Adrenal gland (tissue), 19 donors: Measurements from ENCODE around the gene ZNF763. TPM values are rescaled to one million over a fixed set of nuclear protein-coding genes. Genes with fewer than 3 reads are reported as not detected.
"Not testable (repeated sequence)": the region's sequence is repeated elsewhere in the genome, so short reads cannot be mapped to it uniquely, and the experiment has no call there.

ENCODE experiments used
- DNase-seq, 7 donors: peaks; one replicate each; pipeline ENCODE4 v3.0.0-alpha.2; 2019 to 2020
- H3K27ac ChIP-seq, 5 donors: fragments of 200-600 bp; sonication (generic) in 4 of 5; 1 replicate in 3 of 5; 2 replicates in 2 of 5; pipeline versions ENCODE4 v1.5.1 to v1.8.0; 2016 to 2020; ENCODE audit warnings: mild to moderate bottlenecking in 1 of 5
- H3K27me3 ChIP-seq: fragments of 200-600 bp; 2 replicates; pipeline ENCODE4 v1.8.0; 2021
- H3K36me3 ChIP-seq, 2 donors: fragments of 200-600 bp; replicated peaks in 1 of 2; 1 replicate in 1 of 2; 2 replicates in 1 of 2; pipeline versions ENCODE4 v1.5.1 to v1.8.0; 2018 to 2022
- H3K4me1 ChIP-seq, 2 donors: fragments of 200-600 bp; replicated peaks in 1 of 2; 1 replicate in 1 of 2; 2 replicates in 1 of 2; pipeline versions ENCODE4 v1.5.1 to v1.8.0; 2018 to 2021
- H3K4me3 ChIP-seq, 4 donors: fragments of 200-600 bp; sonication (generic) in 3 of 4; one replicate each; pipeline ENCODE4 v1.5.1; 2016 to 2018
- H3K9me3 ChIP-seq, 3 donors: fragments of 200-600 bp; sonication (generic) in 1 of 3; replicated peaks in 1 of 3; 1 replicate in 2 of 3; 2 replicates in 1 of 3; pipeline versions ENCODE4 v1.5.1 to v1.8.0; 2016 to 2021
- POLR2A ChIP-seq, 2 donors: fragments of 450-650 bp; IDR thresholded peaks; one replicate each; pipeline ENCODE4 v1.6.1; 2017; ENCODE audit warnings: antibody characterized with exemption in 2 of 2, mild to moderate bottlenecking in 2 of 2, moderate library complexity in 1 of 2
- WGBS, 4 donors: extraction: QIAGEN DNeasy Blood & Tissue Kit in 2 of 4; methylation state at CpG; one replicate each; pipeline versions ENCODE4 v1.1.5 to v1.1.7; 2013 to 2017; 5-methylcytosine and 5-hydroxymethylcytosine counted together
- intact Hi-C, 2 donors: fragments of 100-400 bp; cut with DNase I; formaldehyde crosslinking; loops; one replicate each; pipeline versions ENCODE4 v1.14.1 to v1.15.0; 2022 to 2023
- long read RNA-seq, 10 donors: library from polyadenylated mRNA in 3 of 10; unstranded in 2 of 10; stranded (forward) in 1 of 10; transcript quantifications; one replicate each; pipeline ENCODE4 v2.0.0 and lab custom pipeline, GENCODE V29; 2021 to 2026
- polyA plus RNA-seq, 3 donors: library from polyadenylated mRNA; stranded (reverse); fragments of 200-250 nt in 2 of 3; fragments of 350-450 nt in 1 of 3; fragmentation: Illumina TruSeq in 1 of 3; extraction: RNeasy Lipid Tissue Mini Kit (QIAGEN cat#74804) in 1 of 3; gene quantifications; one replicate each; pipeline ENCODE4 v1.2.3, GENCODE V29; 2013 to 2014
- total RNA-seq, 9 donors: library from RNA; depleted of rRNA in 4 of 9; stranded (reverse); fragments of >200 nt in 4 of 9; fragments of 120-200 nt in 1 of 9; fragmentation: NEBNext Ultra II Directional in 1 of 9; extraction: Animal tissue kit (Norgen Biotek cat#: 25700) in 1 of 9; gene quantifications; one replicate each; pipeline versions ENCODE4 v1.1.0 to v1.2.4, GENCODE V29; 2013 to 2023
- TF ChIP-seq, protein P1 (sequence below), 6 experiments: fragments of 450-650 bp in 4 of 6; fragments of 200-600 bp in 2 of 6; sonication (generic) in 1 of 6; IDR thresholded peaks; 1 replicate in 5 of 6; 2 replicates in 1 of 6; pipeline versions ENCODE4 v1.5.1 to v1.8.0; 2016 to 2021; ENCODE audit warnings: antibody characterized with exemption in 6 of 6, mild to moderate bottlenecking in 2 of 6, moderate library complexity in 1 of 6
- donor health status: healthy with polysubstance abuse.
- donor health status: Bipolar disorder and iron deficiency.
- donor health status: DM: yes; HTN: yes; CAD: no.
- donor health status: DM: no; HTN: no; CAD: no.
- donor health status: DM: no; HTN: no; CAD: no.
- donor health status: DM: yes; HTN: yes; CAD: no.

ZNF763 gene
- total RNA-seq: 1 to 10 TPM; 1.8 to 6.2 (median 4.2) TPM
- polyA plus RNA-seq: 10 to 100 TPM in 1 of 3 donors, 1 to 10 TPM in 2; 5.5 to 11.9 (median 7.2) TPM
- long read RNA-seq, donor 1: 0 reads
- long read RNA-seq, donor 2: 0 reads
- long read RNA-seq, donor 3: 0 reads
- long read RNA-seq, donor 4, partial matches to known transcripts: 0 of 1 reads
- long read RNA-seq, donor 4, other reads (novel, unspliced or antisense): 0 of 1 reads
- long read RNA-seq, donor 5: 0 reads
- long read RNA-seq, donor 6, partial matches to known transcripts: 0 of 5 reads
- long read RNA-seq, donor 6, other reads (novel, unspliced or antisense): 2 of 5 reads
- long read RNA-seq, donor 7: 0 reads
- long read RNA-seq, donor 8, partial matches to known transcripts: 0 of 1 reads
- long read RNA-seq, donor 8, other reads (novel, unspliced or antisense): 0 of 1 reads
- long read RNA-seq, donor 9: 0 reads
- long read RNA-seq, donor 10: 0 reads

- H3K27ac ChIP-seq: peak within 1 kb of the TSS; percentile 47 to 96 (median 88)
- 0 to 1% (median 0%) methylated on average over 14 to 47 of the region's 47 CpGs for WGBS, 4 donors
- no peaks in the 10 kb centered on the region for H3K36me3 ChIP-seq
- no peaks in the 10 kb centered on the region for H3K9me3 ChIP-seq
- peak; percentile 91 to 97 (median 95) for DNase-seq
- peak within 1 kb of the TSS; percentile 25 to 95 (median 52) for H3K4me3 ChIP-seq
- TF ChIP-seq, protein P1, sequence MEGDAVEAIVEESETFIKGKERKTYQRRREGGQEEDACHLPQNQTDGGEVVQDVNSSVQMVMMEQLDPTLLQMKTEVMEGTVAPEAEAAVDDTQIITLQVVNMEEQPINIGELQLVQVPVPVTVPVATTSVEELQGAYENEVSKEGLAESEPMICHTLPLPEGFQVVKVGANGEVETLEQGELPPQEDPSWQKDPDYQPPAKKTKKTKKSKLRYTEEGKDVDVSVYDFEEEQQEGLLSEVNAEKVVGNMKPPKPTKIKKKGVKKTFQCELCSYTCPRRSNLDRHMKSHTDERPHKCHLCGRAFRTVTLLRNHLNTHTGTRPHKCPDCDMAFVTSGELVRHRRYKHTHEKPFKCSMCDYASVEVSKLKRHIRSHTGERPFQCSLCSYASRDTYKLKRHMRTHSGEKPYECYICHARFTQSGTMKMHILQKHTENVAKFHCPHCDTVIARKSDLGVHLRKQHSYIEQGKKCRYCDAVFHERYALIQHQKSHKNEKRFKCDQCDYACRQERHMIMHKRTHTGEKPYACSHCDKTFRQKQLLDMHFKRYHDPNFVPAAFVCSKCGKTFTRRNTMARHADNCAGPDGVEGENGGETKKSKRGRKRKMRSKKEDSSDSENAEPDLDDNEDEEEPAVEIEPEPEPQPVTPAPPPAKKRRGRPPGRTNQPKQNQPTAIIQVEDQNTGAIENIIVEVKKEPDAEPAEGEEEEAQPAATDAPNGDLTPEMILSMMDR (IDR thresholded peaks at IDR 0.05): no peak
- peak in 1 of 2 donors; percentile 60 for TF ChIP-seq POLR2A (IDR thresholded peaks at IDR 0.05)
- intact Hi-C loops: no loop called here
- no peaks in the 10 kb centered on the region for H3K27me3 ChIP-seq
- H3K4me1 ChIP-seq: peaks cover 12 to 14% of the 10 kb centered on the region in 2 donors
These were observed at the start of gene ZNF763 for GRCh38 chr19:11964858-11965645. ZNF763 (plus strand) TSS chr19:11965040; CDS start chr19:11965209, 169 bp downstream.

DNA sequence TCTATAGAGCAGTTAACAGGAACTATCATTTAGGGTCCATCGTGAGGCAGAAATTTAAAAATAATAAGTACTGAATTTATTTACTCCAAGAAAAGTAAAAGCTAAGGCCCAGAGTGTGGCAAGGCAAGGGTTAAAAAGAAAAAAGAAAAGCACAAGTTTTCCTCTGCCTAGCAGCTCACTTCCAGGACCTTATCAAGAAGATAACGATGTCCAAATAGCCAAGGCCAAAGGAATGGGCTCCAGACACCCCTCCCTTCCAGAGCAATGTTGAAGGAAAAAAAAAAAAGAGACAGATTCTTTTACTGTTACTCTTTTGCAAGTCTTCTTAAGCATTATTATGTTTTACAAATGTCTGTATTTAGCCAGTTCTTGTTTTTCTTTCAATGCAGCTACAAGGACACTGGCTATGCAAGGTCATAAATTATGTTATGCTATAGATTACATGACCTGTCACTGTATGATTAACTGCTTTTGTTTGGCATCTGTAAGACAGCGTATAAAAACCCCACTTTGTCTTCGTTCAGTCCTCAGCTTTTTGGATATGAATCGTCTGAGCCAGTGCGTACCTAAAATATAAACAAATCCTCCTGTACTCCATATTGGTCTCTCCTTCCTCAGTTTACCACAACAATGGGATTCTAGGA, 42.9 kb upstream of the ZNF763 start:
- no peak for TF ChIP-seq POLR2A (IDR thresholded peaks at IDR 0.05)
- TF ChIP-seq, protein P1 (IDR thresholded peaks at IDR 0.05): no peak
- peak overlapping the region in 3 of 5 donors; percentile 6 to 52 (median 44) for H3K27ac ChIP-seq
- H3K4me3 ChIP-seq: no peak overlapping the region
- no peaks in the 10 kb centered on the region for H3K9me3 ChIP-seq
- peak; percentile 23 to 77 (median 64) for DNase-seq
- 13 to 28% (median 21%) methylated on average over 6 of the region's 6 CpGs for WGBS, 4 donors
- no peaks in the 10 kb centered on the region for H3K27me3 ChIP-seq
- intact Hi-C loops: no loop called here
- no peaks in the 10 kb centered on the region for H3K36me3 ChIP-seq
- peaks cover 26 to 33% of the 10 kb centered on the region in 2 donors for H3K4me1 ChIP-seq

GRCh38 chr19:11924886-11925650, 39.8 kb upstream of the ZNF763 start, which contains the start of gene ZNF700:
ZNF700 (plus strand) TSS chr19:11925107; CDS start chr19:11925211, 104 bp downstream.
- H3K36me3 ChIP-seq: no peaks in the 10 kb centered on the region
- H3K9me3 ChIP-seq: no peaks in the 10 kb centered on the region
- peaks cover 26 to 34% of the 10 kb centered on the region in 2 donors for H3K4me1 ChIP-seq
- TF ChIP-seq, protein P1 (IDR thresholded peaks at IDR 0.05): no peak
- TF ChIP-seq POLR2A (IDR thresholded peaks at IDR 0.05): peak; percentile 13 to 89
- 0% methylated on average over 13 to 53 of the region's 53 CpGs for WGBS, 4 donors
- no peaks in the 10 kb centered on the region for H3K27me3 ChIP-seq
- peak within 1 kb of the TSS in 3 of 4 donors; percentile 30 to 83 (median 77) for H3K4me3 ChIP-seq
- DNase-seq: peak; percentile 95 to 99 (median 97)
- intact Hi-C loops: loop anchor here in 1 of 2 donors (5.0 kb wide), 1 partner anchor 62 kb away; no protein-coding TSS in a partner anchor
- peak within 1 kb of the TSS; percentile 79 to 96 (median 87) for H3K27ac ChIP-seq

DNA sequence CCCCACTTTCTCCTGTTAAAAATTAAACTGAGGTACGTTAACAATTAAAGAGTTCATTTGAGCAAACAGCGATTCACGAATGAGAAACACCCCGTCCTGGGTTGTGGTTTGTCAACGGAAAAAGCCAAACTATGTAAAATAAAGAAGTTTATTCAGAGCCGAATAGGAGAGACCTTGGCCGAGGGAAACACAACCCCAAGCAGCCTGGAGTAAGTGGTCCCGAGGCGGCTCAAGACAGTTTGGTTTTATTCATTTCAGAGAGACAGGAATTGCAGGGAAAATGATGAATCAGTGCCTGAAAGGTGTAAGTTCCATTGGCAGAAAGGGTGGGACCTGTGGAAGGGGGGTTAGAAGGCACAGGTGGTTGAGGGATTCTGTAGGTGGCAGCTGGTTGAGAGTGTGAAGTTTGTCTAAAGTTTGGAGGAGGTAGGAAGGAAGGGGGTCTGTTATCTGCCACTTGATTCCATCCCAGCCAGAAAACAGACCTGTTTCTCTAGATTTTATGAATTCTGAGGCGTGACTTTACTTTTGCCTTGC, 39.1 kb upstream of the ZNF763 start:
- intact Hi-C loops: loop anchor here in 1 of 2 donors (5.0 kb wide), 1 partner anchor 62 kb away; no protein-coding TSS in a partner anchor
- 7 to 8% (median 7%) methylated on average over 10 of the region's 10 CpGs for WGBS, 4 donors
- DNase-seq: not testable (repeated sequence)

More for the DNA sequence above, 39.1 kb upstream of the ZNF763 start:
- Histone ChIP-seq H3K4me1 (peaks cover 26 to 34% of the 10 kb centered on the region in 2 donors), H3K27ac (peak overlapping the region; percentile 79 to 96 (median 87)), H3K4me3 (peak overlapping the region in 3 of 4 donors; percentile 30 to 83 (median 77))
- not testable (repeated sequence) for H3K27me3 ChIP-seq, H3K36me3 ChIP-seq, H3K9me3 ChIP-seq
